ENCODE data around the gene LAMA1.

GRCh38 chr18:7139409-7139808 lies 21.8 kb upstream of the LAMA1 start:
- TF ChIP-seq CTCF (IDR thresholded peaks at IDR 0.05; ENCODE audit: low read depth, low read length, poor library complexity, severe bottlenecking) (no peak), EZH2phosphoT487 (IDR thresholded peaks at IDR 0.05; ENCODE audit: borderline replicate concordance, low read length) (no peak)
